Esophagus muscularis mucosa (tissue), 3 donors: ENCODE results near the gene SH3RF3.

Experiments used
- POLR2AphosphoS5 ChIP-seq, 2 donors: sonication (generic); formaldehyde crosslinking; IDR thresholded peaks; one replicate each; pipeline ENCODE4 v1.6.1; 2017; ENCODE audit warnings: antibody characterized with exemption in 2 of 2
- TF ChIP-seq, protein P1 (sequence below), 3 experiments: fragments of 200-600 bp in 2 of 3; fragments of 450-650 bp in 1 of 3; sonication (generic) in 2 of 3; IDR thresholded peaks; one replicate each; pipeline ENCODE4 v1.5.1; 2017 to 2019; ENCODE audit warnings: antibody characterized with exemption in 3 of 3, mild to moderate bottlenecking in 2 of 3, moderate library complexity in 1 of 3

DNA sequence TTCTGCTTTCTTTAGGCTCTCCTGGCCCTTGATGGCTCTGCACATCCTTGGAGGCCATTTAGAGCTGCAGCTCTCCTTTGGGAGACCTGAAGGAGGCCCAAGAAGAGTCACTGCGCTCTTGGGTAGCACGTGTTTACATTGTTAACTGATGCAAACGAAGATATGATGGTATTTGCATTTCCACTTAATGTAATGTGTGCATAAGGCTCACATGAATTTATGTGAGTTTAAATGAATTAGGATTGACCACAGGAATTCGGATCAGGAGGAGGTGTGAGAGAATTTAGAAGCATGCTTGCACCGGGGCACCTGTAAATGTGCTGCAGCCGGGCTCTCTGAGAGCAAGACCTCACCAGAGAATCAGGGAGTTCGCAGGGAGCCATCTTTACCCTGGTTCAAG is 7.5 kb downstream of the SH3RF3 start:
- TF ChIP-seq, protein P1, sequence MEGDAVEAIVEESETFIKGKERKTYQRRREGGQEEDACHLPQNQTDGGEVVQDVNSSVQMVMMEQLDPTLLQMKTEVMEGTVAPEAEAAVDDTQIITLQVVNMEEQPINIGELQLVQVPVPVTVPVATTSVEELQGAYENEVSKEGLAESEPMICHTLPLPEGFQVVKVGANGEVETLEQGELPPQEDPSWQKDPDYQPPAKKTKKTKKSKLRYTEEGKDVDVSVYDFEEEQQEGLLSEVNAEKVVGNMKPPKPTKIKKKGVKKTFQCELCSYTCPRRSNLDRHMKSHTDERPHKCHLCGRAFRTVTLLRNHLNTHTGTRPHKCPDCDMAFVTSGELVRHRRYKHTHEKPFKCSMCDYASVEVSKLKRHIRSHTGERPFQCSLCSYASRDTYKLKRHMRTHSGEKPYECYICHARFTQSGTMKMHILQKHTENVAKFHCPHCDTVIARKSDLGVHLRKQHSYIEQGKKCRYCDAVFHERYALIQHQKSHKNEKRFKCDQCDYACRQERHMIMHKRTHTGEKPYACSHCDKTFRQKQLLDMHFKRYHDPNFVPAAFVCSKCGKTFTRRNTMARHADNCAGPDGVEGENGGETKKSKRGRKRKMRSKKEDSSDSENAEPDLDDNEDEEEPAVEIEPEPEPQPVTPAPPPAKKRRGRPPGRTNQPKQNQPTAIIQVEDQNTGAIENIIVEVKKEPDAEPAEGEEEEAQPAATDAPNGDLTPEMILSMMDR (IDR thresholded peaks at IDR 0.05): no peak
- TF ChIP-seq POLR2AphosphoS5 (IDR thresholded peaks at IDR 0.05): no peak
